WTC11 (cell line): ENCODE measurements around the gene SCGB1D2.

ENCODE experiments used
- ATF1 ChIP-seq: sonication (generic); formaldehyde crosslinking; IDR thresholded peaks from 2 replicates; pipeline ENCODE4 v1.8.1; 2023; ENCODE audit warnings: mild to moderate bottlenecking, moderate library complexity, missing genetic modification reagents
- ATF2 ChIP-seq: sonication (generic); formaldehyde crosslinking; IDR thresholded peaks from 2 replicates; pipeline ENCODE4 v1.8.1; 2022; ENCODE audit warnings: low read depth, missing genetic modification reagents, borderline replicate concordance
- ETV6 ChIP-seq: sonication (generic); formaldehyde crosslinking; IDR thresholded peaks from 2 replicates; pipeline ENCODE4 v1.8.1; 2022; ENCODE audit warnings: mild to moderate bottlenecking, missing genetic modification reagents
- GABPB1 ChIP-seq: sonication (generic); formaldehyde crosslinking; IDR thresholded peaks from 2 replicates; pipeline ENCODE4 v1.8.1; 2023; ENCODE audit warnings: mild to moderate bottlenecking, missing genetic modification reagents
- SMAD3 ChIP-seq: sonication (generic); formaldehyde crosslinking; IDR thresholded peaks from 2 replicates; pipeline ENCODE4 v1.8.0; 2022; ENCODE audit warnings: missing genetic modification reagents, mild to moderate bottlenecking, borderline replicate concordance
- USF1 ChIP-seq: sonication (generic); formaldehyde crosslinking; IDR thresholded peaks from 2 replicates; pipeline ENCODE4 v1.8.0; 2022; ENCODE audit warnings: mild to moderate bottlenecking, missing genetic modification reagents
- ZSCAN18 ChIP-seq: fragments of 250-450 bp; sonication (Bioruptor Pico); IDR thresholded peaks from 2 replicates; pipeline ENCODE4 v2.1.2; 2022; ENCODE audit warnings: mild to moderate bottlenecking, moderate library complexity
- TF ChIP-seq, protein P1 (sequence below): fragments of 200-600 bp; IDR thresholded peaks from 2 replicates; pipeline ENCODE4 v1.8.0; 2022; ENCODE audit warnings: antibody characterized with exemption
- TF ChIP-seq, protein P2 (sequence below): sonication (generic); formaldehyde crosslinking; IDR thresholded peaks from 2 replicates; pipeline ENCODE4 v1.8.0; 2022; ENCODE audit warnings: missing genetic modification reagents
- TF ChIP-seq, protein P3 (sequence below): sonication (generic); formaldehyde crosslinking; IDR thresholded peaks from 2 replicates; pipeline ENCODE4 v1.8.1; 2022; ENCODE audit warnings: missing genetic modification reagents, borderline replicate concordance

DNA sequence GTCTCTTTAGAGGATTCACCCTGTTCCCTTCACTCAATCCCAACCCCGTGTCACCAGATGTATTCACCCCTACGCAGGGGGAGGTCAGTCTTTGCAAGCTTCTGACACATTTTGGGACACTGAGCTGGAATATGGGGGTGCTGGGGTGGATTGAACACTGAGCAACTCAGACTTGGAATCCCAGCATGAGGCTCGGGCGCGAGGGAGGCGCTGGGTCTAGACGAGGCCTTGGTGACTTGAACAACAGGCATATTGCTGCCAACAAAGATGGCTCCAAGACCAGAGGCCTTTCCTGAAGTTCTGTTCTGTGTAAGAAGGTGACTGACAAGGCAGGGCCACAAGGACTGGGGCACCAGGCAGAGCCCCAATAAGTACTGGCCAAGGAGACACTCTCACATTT, 36.6 kb upstream of the SCGB1D2 start:
- TF ChIP-seq, protein P1, sequence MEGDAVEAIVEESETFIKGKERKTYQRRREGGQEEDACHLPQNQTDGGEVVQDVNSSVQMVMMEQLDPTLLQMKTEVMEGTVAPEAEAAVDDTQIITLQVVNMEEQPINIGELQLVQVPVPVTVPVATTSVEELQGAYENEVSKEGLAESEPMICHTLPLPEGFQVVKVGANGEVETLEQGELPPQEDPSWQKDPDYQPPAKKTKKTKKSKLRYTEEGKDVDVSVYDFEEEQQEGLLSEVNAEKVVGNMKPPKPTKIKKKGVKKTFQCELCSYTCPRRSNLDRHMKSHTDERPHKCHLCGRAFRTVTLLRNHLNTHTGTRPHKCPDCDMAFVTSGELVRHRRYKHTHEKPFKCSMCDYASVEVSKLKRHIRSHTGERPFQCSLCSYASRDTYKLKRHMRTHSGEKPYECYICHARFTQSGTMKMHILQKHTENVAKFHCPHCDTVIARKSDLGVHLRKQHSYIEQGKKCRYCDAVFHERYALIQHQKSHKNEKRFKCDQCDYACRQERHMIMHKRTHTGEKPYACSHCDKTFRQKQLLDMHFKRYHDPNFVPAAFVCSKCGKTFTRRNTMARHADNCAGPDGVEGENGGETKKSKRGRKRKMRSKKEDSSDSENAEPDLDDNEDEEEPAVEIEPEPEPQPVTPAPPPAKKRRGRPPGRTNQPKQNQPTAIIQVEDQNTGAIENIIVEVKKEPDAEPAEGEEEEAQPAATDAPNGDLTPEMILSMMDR: no peak
- TF ChIP-seq ATF1 (CRISPR knock-in tag) (no peak), ZSCAN18 (no peak), USF1 (CRISPR knock-in tag) (no peak), GABPB1 (CRISPR knock-in tag) (no peak), SMAD3 (no peak), ETV6 (CRISPR knock-in tag) (no peak), ATF2 (no peak)
- TF ChIP-seq, protein P2, sequence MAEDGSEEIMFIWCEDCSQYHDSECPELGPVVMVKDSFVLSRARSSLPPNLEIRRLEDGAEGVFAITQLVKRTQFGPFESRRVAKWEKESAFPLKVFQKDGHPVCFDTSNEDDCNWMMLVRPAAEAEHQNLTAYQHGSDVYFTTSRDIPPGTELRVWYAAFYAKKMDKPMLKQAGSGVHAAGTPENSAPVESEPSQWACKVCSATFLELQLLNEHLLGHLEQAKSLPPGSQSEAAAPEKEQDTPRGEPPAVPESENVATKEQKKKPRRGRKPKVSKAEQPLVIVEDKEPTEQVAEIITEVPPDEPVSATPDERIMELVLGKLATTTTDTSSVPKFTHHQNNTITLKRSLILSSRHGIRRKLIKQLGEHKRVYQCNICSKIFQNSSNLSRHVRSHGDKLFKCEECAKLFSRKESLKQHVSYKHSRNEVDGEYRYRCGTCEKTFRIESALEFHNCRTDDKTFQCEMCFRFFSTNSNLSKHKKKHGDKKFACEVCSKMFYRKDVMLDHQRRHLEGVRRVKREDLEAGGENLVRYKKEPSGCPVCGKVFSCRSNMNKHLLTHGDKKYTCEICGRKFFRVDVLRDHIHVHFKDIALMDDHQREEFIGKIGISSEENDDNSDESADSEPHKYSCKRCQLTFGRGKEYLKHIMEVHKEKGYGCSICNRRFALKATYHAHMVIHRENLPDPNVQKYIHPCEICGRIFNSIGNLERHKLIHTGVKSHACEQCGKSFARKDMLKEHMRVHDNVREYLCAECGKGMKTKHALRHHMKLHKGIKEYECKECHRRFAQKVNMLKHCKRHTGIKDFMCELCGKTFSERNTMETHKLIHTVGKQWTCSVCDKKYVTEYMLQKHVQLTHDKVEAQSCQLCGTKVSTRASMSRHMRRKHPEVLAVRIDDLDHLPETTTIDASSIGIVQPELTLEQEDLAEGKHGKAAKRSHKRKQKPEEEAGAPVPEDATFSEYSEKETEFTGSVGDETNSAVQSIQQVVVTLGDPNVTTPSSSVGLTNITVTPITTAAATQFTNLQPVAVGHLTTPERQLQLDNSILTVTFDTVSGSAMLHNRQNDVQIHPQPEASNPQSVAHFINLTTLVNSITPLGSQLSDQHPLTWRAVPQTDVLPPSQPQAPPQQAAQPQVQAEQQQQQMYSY (CRISPR knock-in tag): no peak
- TF ChIP-seq, protein P3, sequence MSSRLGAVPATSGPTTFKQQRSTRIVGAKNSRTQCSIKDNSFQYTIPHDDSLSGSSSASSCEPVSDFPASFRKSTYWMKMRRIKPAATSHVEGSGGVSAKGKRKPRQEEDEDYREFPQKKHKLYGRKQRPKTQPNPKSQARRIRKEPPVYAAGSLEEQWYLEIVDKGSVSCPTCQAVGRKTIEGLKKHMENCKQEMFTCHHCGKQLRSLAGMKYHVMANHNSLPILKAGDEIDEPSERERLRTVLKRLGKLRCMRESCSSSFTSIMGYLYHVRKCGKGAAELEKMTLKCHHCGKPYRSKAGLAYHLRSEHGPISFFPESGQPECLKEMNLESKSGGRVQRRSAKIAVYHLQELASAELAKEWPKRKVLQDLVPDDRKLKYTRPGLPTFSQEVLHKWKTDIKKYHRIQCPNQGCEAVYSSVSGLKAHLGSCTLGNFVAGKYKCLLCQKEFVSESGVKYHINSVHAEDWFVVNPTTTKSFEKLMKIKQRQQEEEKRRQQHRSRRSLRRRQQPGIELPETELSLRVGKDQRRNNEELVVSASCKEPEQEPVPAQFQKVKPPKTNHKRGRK (CRISPR knock-in tag): no peak
